Endothelial cell of umbilical vein (primary cell): Measurements from ENCODE around the gene AGBL3. TPM values are rescaled to one million over a fixed set of nuclear protein-coding genes. Genes with fewer than 3 reads are reported as not detected.

Experiments
- BruUV-seq: library from RNA; stranded (reverse); fragments of 400-500 nt; replicated peaks from 2 replicates; lab custom pipeline; 2021; lab: Mats Ljungman, UMichigan
- CTCF ChIA-PET: fragments of 300-600, 350-600 bp; sonication (Branson Sonifier 250); formaldehyde crosslinking; loops from one replicate; lab custom pipeline; 2021; ENCODE audit warnings: antibody characterized with exemption, inconsistent platforms; lab: Charles Lee
- POLR2A ChIA-PET: fragments of 300-600, 350-600 bp; sonication (Branson Sonifier 250); formaldehyde crosslinking; loops from one replicate; lab custom pipeline; 2021; ENCODE audit warnings: antibody characterized with exemption, inconsistent platforms; lab: Charles Lee
- DNase-seq: peaks from one replicate; pipeline ENCODE4 v3.0.0-alpha.2; 2011; ENCODE audit warnings: low read depth, low spot score
- FAIRE-seq: peaks from 2 replicates; lab custom pipeline; 2011; peaks lifted over from hg19 to GRCh38; lab: Jason Lieb, UNC
- H2AFZ ChIP-seq: 2 replicates; pipeline ENCODE4 v1.6.0; 2012; ENCODE audit warnings: low read depth, low read length, control low read depth, inconsistent platforms
- H3K27ac ChIP-seq: 2 replicates; pipeline ENCODE4 v1.5.1; 2011; ENCODE audit warnings: low read depth, mild to moderate bottlenecking, control low read depth, low read length, moderate library complexity; ENCODE audit not compliant: insufficient read depth
- H3K27me3 ChIP-seq, 2 experiments: 2 replicates each; pipeline versions ENCODE4 v1.6.0 to v1.6.1; 2011; ENCODE audit warnings: low read length in 2 of 2, mixed read lengths in 1 of 2; ENCODE audit not compliant: control insufficient read depth in 2 of 2, insufficient read depth in 2 of 2
- H3K36me3 ChIP-seq, 2 experiments: 2 replicates in 1 of 2; 3 replicates in 1 of 2; pipeline ENCODE4 v1.5.1; 2011; ENCODE audit warnings: low read length in 2 of 2, mild to moderate bottlenecking in 1 of 2, moderate library complexity in 1 of 2; ENCODE audit not compliant: control insufficient read depth in 2 of 2, insufficient read depth in 2 of 2; ENCODE audit errors: extremely low read depth in 1 of 2
- H3K4me1 ChIP-seq: 3 replicates; pipeline ENCODE4 v1.5.1; 2011; ENCODE audit warnings: mild to moderate bottlenecking, low read length; ENCODE audit not compliant: control insufficient read depth, insufficient read depth; ENCODE audit errors: extremely low read depth
- H3K4me2 ChIP-seq: 2 replicates; pipeline ENCODE4 v1.6.1; 2011; ENCODE audit warnings: low read length, control low read depth, mixed read lengths; ENCODE audit not compliant: insufficient read depth
- H3K4me3 ChIP-seq, 3 experiments: fragments of 200-600 bp in 1 of 3; sonication (generic), shearing (Covaris generic) in 1 of 3; replicated peaks in 1 of 3; 2 replicates each; pipeline ENCODE4 v1.5.1; 2011 to 2016; ENCODE audit warnings: control low read depth in 3 of 3, low read length in 3 of 3, mild to moderate bottlenecking in 2 of 3, inconsistent platforms in 1 of 3, low read depth in 1 of 3, moderate library complexity in 1 of 3; ENCODE audit not compliant: insufficient read depth in 1 of 3
- H3K79me2 ChIP-seq: 2 replicates; pipeline ENCODE4 v1.6.0; 2012; ENCODE audit warnings: low read length, inconsistent platforms; ENCODE audit not compliant: control insufficient read depth, insufficient read depth
- H3K9ac ChIP-seq: replicated peaks from 2 replicates; pipeline ENCODE3; 2011; ENCODE audit warnings: low read length, control low read depth; ENCODE audit not compliant: insufficient read depth; ENCODE audit errors: extremely low read depth
- H3K9me1 ChIP-seq: replicated peaks from 3 replicates; pipeline ENCODE4 v1.6.0; 2011; ENCODE audit warnings: mild to moderate bottlenecking, low read length; ENCODE audit not compliant: control insufficient read depth, insufficient read depth; ENCODE audit errors: extremely low read depth
- H3K9me3 ChIP-seq: replicated peaks from 2 replicates; pipeline ENCODE4 v1.5.1; 2012; ENCODE audit warnings: low read length, inconsistent platforms; ENCODE audit not compliant: control insufficient read depth, insufficient read depth
- H4K20me1 ChIP-seq: replicated peaks from 2 replicates; pipeline ENCODE3; 2011; ENCODE audit warnings: mild to moderate bottlenecking, low read length; ENCODE audit not compliant: control insufficient read depth, insufficient read depth; ENCODE audit errors: extremely low read depth
- CTCF ChIP-seq, 2 donors: IDR thresholded peaks; 1 replicate in 1 of 2; 2 replicates in 1 of 2; pipeline ENCODE4 v1.5.1; 2011; ENCODE audit warnings: low read length in 2 of 2, mild to moderate bottlenecking in 2 of 2, moderate library complexity in 2 of 2, control low read depth in 1 of 2, inconsistent platforms in 1 of 2, low read depth in 1 of 2; ENCODE audit not compliant: insufficient read depth in 1 of 2; ENCODE audit errors: extremely low read depth in 1 of 2
- EZH2 ChIP-seq: IDR thresholded peaks from 2 replicates; pipeline ENCODE4 v1.6.1; 2012; ENCODE audit warnings: borderline replicate concordance, low read depth, mild to moderate bottlenecking, moderate library complexity, low read length, inconsistent platforms; ENCODE audit not compliant: severe bottlenecking
- MYC ChIP-seq: IDR thresholded peaks from one replicate; pipeline ENCODE4 v1.6.1; 2011; ENCODE audit warnings: mild to moderate bottlenecking, low read depth, low read length
- POLR2AphosphoS5 ChIP-seq: IDR thresholded peaks from 2 replicates; pipeline ENCODE4 v1.6.1; 2012; ENCODE audit warnings: low read depth, mild to moderate bottlenecking, control low read depth, low read length, moderate library complexity; ENCODE audit not compliant: insufficient read depth
- dilution Hi-C: fragments of 300-500 bp; cut with MboI; formaldehyde crosslinking; loops from one replicate; pipeline ENCODE4 v1.15.0; 2019; ENCODE audit warnings: low sequenced_read_pairs; ENCODE audit not compliant: extremely low pct_ligation_motif_present
- intact Hi-C: fragments of 100-400 bp; cut with micrococcal nuclease; formaldehyde crosslinking; loops from one replicate; pipeline ENCODE4 v1.10.0; 2022
- polyA plus RNA-seq, 4 experiments: library from polyadenylated mRNA; depleted of rRNA in 3 of 4; stranded (reverse) in 3 of 4; unstranded in 1 of 4; fragments of >200 nt; gene quantifications; 2 replicates each; pipeline versions ENCODE4 v1.2.1 to v1.2.3, GENCODE V29; 2011 to 2012; ENCODE audit warnings: missing spikeins in 1 of 4
- total RNA-seq: library from RNA; stranded (reverse); gene quantifications from 2 replicates; pipeline ENCODE4 v1.2.3, GENCODE V29; 2021

AGBL3 gene
- total and polyA plus RNA-seq, 2 donors (not counting 3 experiments of a cell fraction or from before 2014, with no cell fraction given) = 0.97 to 3.2 TPM

GRCh38 chr7:134988161-134988560, 1.9 kb downstream of the AGBL3 start:
- Histone ChIP-seq H3K9me1 (no peaks in the 10 kb centered on the region), H3K4me1 (peaks cover 39% of the 10 kb centered on the region), H2AFZ (no peak overlapping the region), H3K27me3 (no peaks in the 10 kb centered on the region), H3K36me3 (peaks cover 0 to 4% of the 10 kb centered on the region in 2 experiments), H3K9ac (peak overlapping the region; percentile 86), H3K4me3 (peak overlapping the region in 1 of 3 experiments; percentile 99), H3K9me3 (no peaks in the 10 kb centered on the region), H4K20me1 (no peaks in the 10 kb centered on the region), H3K27ac (no peak overlapping the region), H3K4me2 (peak overlapping the region; percentile 99), H3K79me2 (peaks cover 15% of the 10 kb centered on the region)
- ChIA-PET POLR2A (no interaction called here), CTCF (interaction anchor here (1.5 to 3.1 kb wide), 3 partner anchors 172 to 299 kb away, joined by 4 to 19 read pairs (median 7); partner anchors contain the start of gene CYREN)
- dilution Hi-C loops = no loop called here
- no peak for TF ChIP-seq MYC
- no peak for TF ChIP-seq EZH2
- no peak for TF ChIP-seq CTCF (IDR thresholded peaks at IDR 0.05; ENCODE audit: extremely low read depth in 1 of 2, insufficient read depth in 1 of 2, low read depth in 1 of 2, low read length in 2 of 2)
- TF ChIP-seq POLR2AphosphoS5 = no peak
- FAIRE-seq = no peak
- BruUV-seq = no TSS peak
- intact Hi-C loops = loop anchor here (5.0 kb wide), 1 partner anchor 109 kb away; no protein-coding TSS in a partner anchor
- no peak for DNase-seq
